GM19239 (cell line): ENCODE results near the gene CD8B2.
"Not testable (repeated sequence)": the region's sequence is repeated elsewhere in the genome, so short reads cannot be mapped to it uniquely, and the experiment has no call there.

ENCODE experiments used
- DNase-seq: peaks from one replicate; pipeline ENCODE4 v3.0.0; 2011; ENCODE audit warnings: low spot score; ENCODE audit not compliant: insufficient read length
- FAIRE-seq: peaks from 2 replicates; lab custom pipeline; 2011; peaks lifted over from hg19 to GRCh38; lab: Jason Lieb, UNC

CD8B2 gene

DNA sequence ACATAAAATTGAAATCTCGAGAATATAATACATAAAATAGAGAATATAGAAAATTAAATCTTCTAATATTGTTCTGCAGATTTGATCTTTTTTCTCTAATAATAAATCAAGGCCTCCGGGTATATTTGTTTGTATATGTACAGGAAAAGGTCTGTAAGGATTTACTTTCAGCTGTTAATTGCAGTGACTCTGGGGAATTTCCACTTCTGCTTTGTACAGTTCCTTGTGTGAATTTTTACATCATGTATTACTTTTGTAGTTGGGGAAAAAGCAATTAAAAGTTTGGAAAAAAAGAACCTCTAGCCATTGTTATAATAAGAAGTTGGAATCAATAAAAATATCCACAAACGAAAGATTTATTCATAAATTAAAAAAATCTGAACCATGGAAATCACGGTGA, 23.6 kb downstream of the CD8B2 start:
- DNase-seq, FAIRE-seq: not testable (repeated sequence)

DNA sequence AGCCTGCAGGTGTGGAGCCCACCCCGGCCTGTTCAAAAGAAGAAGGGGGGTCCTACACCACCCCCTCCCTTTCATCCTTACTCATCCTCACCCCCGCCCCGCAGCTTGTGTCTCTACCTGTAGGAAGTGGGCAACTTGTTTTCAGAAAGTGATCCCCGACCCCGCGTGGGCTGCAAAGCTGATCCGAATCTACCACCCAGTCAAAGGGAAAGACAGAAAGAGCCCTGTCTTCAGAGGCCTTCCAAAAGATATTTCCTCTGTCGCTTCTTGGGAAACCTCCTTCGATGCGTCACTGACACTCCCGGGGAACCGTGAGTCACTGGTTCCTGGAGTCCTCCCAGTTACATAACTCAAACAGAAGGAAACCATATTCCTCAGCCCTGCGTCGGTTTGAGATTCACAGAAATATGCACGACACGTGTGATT, 24.3 kb downstream of the CD8B2 start:
- DNase-seq, FAIRE-seq: not testable (repeated sequence)

DNA sequence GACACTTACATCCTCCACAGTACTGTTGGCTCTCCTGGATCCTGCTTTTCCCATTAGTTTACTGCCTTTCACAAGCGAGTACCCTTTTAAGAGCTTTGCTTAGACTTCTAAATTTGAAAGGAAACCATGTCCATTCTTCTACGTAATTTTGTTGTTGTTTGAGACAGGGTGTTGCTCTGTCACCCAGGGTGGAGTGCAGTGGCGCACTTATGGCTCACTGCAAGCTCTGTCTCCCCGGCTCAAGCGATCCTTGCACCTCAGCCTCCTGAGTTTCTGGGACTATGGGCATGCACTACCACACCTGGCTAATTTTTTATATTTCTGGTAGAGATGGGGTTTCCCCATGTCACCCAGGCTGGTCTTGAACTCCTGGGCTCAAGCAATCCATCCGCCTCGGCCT, 24.8 kb downstream of the CD8B2 start:
- not testable (repeated sequence) for FAIRE-seq

DNA sequence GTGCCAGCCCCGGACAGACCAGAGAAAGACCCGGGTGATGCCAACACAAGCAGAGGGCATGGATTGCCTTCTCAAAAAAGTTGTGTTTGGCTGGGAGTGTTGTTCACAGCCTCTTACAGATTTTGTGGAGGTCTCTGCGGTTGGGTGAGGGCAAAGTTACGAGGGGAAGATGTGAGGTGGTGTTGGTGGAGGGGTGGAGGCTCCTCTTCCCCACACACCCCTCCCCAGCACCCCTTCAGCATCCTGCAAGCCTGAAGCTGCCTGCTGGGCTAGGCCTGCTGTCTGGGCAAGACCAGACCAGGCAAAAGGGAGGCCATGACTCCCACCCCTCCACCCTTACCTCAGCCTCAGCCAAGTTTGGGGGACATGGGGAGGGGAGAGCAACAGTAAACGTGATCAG, 26.2 kb downstream of the CD8B2 start:
- not testable (repeated sequence) for FAIRE-seq, DNase-seq

More for the DNA sequence above, 24.8 kb downstream of the CD8B2 start:
- not testable (repeated sequence) for DNase-seq

- not testable (repeated sequence) for FAIRE-seq, DNase-seq
Observed at GRCh38 chr2:106514827-106515226, 27.7 kb downstream of the CD8B2 start.

DNA sequence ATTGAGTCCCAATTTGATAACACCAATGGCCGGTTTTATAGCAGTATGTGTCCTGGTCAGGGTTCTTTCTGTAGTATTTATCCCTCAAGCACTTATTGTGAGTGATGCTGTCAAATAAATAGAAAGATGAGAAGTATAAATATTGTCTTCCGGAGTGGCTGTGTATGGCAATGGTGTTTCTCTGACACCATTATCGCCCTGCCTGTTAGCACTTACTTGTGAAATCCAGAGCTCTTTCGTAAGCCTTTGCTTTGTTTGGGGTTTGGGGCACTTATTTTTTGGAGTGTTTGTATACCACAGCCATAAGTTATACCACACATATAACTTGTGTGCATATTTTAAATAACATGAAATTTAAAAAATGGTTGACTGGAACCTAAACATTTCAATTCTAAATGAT, 29.3 kb downstream of the CD8B2 start:
- FAIRE-seq (no peak), DNase-seq (no peak)

- FAIRE-seq (no peak), DNase-seq (no peak)
Observed at GRCh38 chr2:106516864-106517263, 29.7 kb downstream of the CD8B2 start.

GRCh38 chr2:106517329-106517728, 30.2 kb downstream of the CD8B2 start:
- DNase-seq: no peak
- no peak for FAIRE-seq

- FAIRE-seq (no peak), DNase-seq (no peak)
Observed at GRCh38 chr2:106519767-106520166, 32.6 kb downstream of the CD8B2 start.

GRCh38 chr2:106521016-106521415, 33.9 kb downstream of the CD8B2 start:
- DNase-seq: no peak
- no peak for FAIRE-seq

- no peak for DNase-seq
- no peak for FAIRE-seq
Observed at GRCh38 chr2:106523976-106524665, 37.0 kb downstream of the CD8B2 start.

- FAIRE-seq (no peak), DNase-seq (no peak)
Observed at GRCh38 chr2:106530866-106531265, 43.7 kb downstream of the CD8B2 start.

- no peak for FAIRE-seq
Observed at GRCh38 chr2:106531676-106532214, 44.6 kb downstream of the CD8B2 start.

GRCh38 chr2:106532236-106532635, 45.1 kb downstream of the CD8B2 start:
- FAIRE-seq (no peak), DNase-seq (no peak)

More at GRCh38 chr2:106531676-106532214, 44.6 kb downstream of the CD8B2 start:
- no peak for DNase-seq

DNA sequence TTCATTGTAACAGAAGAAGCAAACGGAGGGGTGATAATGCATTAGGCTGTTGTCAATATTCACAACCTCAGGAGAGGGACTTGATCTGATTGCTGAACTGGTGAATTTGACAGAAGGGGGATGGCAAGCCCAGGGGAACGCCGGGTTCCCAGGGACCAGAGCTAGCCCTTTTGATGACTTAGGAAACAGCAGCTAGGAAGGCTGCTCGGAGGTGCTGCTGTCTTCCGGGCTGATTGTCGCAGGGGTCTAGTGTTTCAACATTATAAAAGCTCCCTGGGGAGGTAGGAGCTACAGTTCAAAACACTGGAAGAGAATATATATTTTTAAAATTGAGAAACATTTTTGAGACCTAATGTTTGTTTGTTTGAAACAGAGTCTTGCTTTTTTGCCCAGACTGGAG, 47.3 kb downstream of the CD8B2 start:
- DNase-seq: no peak
- FAIRE-seq: no peak

GRCh38 chr2:106536490-106536889, 49.3 kb downstream of the CD8B2 start:
- no peak for FAIRE-seq
- no peak for DNase-seq

DNA sequence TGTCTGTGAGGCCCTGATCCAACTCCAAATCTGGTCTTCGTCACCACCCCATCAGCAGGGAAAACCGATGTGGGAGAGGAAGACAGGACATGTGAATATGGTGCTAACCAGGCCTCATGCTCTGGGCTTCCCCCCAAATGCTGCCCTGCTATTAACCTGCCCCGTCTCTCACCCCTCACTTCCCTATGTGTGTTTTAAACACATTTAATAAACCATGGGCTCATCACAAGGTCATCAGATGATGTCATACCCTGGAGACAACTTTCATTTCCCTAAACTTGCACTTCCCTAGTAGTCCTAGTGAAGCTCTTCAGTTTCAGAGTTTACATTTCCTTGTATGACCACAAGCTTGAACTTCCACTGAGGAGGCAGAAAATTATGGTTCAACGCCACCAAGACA, 49.9 kb downstream of the CD8B2 start:
- DNase-seq (no peak), FAIRE-seq (peak; percentile 23)

DNA sequence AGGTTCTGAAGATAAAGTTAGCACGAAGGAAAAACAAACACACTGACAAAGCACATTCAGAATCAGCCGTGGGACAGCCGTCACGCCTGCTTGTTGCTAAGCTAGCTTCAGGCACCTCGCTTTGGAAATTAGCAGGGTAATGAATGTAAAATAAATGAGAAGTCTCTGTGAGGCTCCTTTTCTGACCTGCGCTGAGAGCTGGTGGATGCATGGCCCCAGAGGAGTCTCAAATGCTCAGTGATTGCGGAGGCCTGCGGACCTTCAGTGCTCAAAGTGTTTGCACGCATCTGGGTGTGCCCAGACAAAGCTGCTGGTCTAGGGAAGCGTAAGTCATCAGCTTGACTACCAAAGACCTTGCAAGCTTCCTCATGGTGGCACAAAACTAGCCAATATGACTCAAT, 50.6 kb downstream of the CD8B2 start:
- DNase-seq (no peak), FAIRE-seq (no peak)

DNA sequence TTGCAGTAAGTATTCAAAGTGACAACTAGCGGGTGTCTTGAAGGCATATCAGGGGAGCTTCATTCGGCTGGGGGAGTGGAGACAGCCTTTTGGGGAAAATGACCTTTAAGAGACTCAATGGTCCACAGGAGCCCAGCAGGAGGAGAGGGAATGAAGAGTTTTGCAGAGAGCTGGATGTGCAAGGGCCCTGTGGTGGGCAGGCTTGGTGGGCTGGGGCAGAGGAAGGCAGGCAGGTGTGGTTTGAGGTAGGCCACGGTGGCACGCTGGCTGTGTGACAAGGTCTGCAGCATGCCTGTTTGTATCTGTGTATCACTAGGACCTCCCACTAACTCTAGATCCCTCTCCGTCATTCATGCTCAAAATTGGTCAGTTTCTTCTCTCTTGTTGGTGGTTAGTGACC, 53.7 kb downstream of the CD8B2 start:
- DNase-seq (no peak), FAIRE-seq (no peak)

DNA sequence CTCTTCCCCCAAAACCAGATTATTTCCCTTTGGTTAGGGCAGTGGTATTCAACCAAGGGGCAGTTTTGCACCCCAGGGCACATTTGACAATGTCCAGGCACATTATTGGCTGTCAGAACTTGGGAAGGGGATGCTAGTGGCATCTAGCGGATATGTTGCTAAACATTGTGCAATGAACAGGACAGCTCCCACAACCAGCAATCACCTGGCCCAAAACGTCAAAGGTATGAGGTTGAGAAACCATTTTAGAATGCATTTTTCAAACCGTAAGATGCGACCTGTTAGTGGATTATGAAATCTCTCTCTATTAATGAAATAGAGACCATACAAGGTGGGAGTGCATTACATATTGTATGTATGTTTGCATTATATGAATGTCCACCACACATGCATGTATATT, 54.2 kb downstream of the CD8B2 start:
- DNase-seq: no peak
- no peak for FAIRE-seq

DNA sequence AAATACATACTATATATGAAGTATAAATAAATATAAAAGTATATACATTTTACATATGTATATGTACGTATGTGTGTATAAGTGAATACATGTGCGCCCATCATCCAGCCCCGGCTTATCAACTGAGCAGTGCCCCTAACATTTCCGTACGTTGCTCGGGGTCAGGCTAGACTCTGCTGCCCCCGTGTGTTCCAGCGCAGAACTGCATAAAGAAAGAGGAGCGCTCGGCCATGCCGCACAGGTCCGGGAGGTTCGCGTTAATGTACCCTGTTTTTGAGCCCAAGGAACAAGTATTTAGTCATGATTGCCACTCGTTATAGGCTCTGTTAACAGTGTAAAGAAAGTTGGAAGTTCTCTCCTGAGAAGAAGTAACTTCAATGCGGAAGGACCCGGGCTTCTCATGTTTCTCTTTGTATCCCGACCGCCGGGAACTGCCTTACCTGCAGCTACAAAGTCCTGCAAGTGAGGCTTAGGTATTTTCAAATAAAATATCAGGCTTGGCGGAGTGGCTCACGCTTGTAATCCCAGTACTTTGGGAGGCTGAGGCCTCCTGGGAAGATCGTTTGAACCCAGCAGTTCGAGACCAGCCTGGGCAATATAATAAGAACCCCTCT, 55.7 kb downstream of the CD8B2 start:
- DNase-seq (peak; percentile 65), FAIRE-seq (peak; percentile 91)

DNA sequence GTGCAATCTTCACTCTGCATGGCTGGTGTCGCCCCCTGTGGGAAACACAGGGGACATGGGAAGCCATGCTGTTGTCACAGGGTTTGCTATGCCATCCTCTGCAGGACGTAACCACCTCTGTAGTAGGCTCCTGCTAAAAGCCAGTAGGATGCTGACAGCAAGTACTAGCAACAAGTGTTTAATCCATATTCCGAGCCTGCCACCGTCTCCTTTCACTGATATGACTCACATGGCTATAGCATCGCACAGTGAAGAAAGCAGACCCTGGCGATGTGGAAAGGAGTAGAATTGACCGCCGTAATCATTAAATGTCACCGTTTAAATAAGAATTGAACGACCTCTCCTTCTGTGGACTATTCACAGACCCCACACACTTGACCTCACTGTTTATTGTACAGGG, 57.8 kb downstream of the CD8B2 start:
- FAIRE-seq (no peak), DNase-seq (no peak)
